Activated naive CD4-positive, alpha-beta T cell treated with anti-CD3 and anti-CD28 coated beads for 36 hours (primary cell): Measurements from ENCODE around the gene IL12RB2. TPM values are rescaled to one million over a fixed set of nuclear protein-coding genes. Genes with fewer than 3 reads are reported as not detected.
A peak's percentile ranks its signal among the peaks of the same experiment; 100 is the strongest.
"Not testable (repeated sequence)": the region's sequence is repeated elsewhere in the genome, so short reads cannot be mapped to it uniquely, and the experiment has no call there.

ENCODE experiments used
- CTCF ChIA-PET: fragments of 350-600 bp; sonication (Branson Sonifier 250); formaldehyde crosslinking; loops from one replicate; lab custom pipeline; 2021; ENCODE audit warnings: antibody characterized with exemption; lab: Charles Lee
- DNase-seq: peaks from one replicate; pipeline ENCODE4 v3.0.0-alpha.2; 2020
- H3K27ac Mint-ChIP-seq: one replicate; pipeline ENCODE4 v1.8.0; 2021; ENCODE audit warnings: mild to moderate bottlenecking, mixed read lengths
- H3K27me3 Mint-ChIP-seq: one replicate; pipeline ENCODE4 v1.8.0; 2021; ENCODE audit warnings: low read depth, mixed read lengths
- H3K36me3 Mint-ChIP-seq: one replicate; pipeline ENCODE4 v1.8.0; 2021; ENCODE audit warnings: low read depth, mixed read lengths
- H3K4me1 Mint-ChIP-seq: one replicate; pipeline ENCODE4 v1.8.0; 2021; ENCODE audit warnings: low read depth, mixed read lengths
- H3K4me3 Mint-ChIP-seq: one replicate; pipeline ENCODE4 v1.8.0; 2021; ENCODE audit warnings: mild to moderate bottlenecking, moderate library complexity, mixed read lengths
- H3K9me3 Mint-ChIP-seq: one replicate; pipeline ENCODE4 v1.8.0; 2021; ENCODE audit warnings: mixed read lengths
- intact Hi-C: fragments of 100-400 bp; cut with micrococcal nuclease; formaldehyde crosslinking; loops from one replicate; pipeline ENCODE4 v1.15.1; 2023
- total RNA-seq, 2 experiments: library from RNA; stranded (reverse); gene quantifications; one replicate each; pipeline ENCODE4 v1.2.3, GENCODE V29; 2021

IL12RB2 gene
- total RNA-seq, 2 experiments from 2014 or later, result 76.5 to 82.9 TPM

DNA sequence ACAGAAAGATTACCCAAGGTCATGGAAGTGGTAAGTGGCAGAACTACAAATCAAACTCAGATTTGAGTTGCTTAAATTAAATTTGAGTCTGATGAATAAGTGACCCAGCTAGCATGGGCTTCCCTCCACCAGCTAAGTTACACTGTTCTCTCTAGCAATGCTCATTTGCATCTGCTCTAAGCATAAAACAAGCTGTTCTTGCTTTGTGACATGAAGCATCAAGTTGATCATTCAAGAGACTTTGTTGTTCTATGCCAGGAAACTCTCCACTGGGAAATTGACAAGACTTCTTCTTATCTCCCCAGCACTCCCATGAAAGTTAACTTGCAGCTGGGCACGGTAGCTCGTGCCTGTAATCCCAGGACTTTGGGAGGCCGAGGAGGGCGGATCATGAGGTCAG, 73.5 kb downstream of the IL12RB2 start:
- no peaks in the 10 kb centered on the region for H3K4me1 Mint-ChIP-seq
- intact Hi-C loops, result no loop called here
- no peaks in the 10 kb centered on the region for H3K27me3 Mint-ChIP-seq
- CTCF ChIA-PET, result no interaction called here
- H3K27ac Mint-ChIP-seq, result no peak overlapping the region
- H3K36me3 Mint-ChIP-seq, result peaks cover 85% of the 10 kb centered on the region
- H3K4me3 Mint-ChIP-seq, result no peak overlapping the region
- peaks cover 28% of the 10 kb centered on the region for H3K9me3 Mint-ChIP-seq
- no peak for DNase-seq

DNA sequence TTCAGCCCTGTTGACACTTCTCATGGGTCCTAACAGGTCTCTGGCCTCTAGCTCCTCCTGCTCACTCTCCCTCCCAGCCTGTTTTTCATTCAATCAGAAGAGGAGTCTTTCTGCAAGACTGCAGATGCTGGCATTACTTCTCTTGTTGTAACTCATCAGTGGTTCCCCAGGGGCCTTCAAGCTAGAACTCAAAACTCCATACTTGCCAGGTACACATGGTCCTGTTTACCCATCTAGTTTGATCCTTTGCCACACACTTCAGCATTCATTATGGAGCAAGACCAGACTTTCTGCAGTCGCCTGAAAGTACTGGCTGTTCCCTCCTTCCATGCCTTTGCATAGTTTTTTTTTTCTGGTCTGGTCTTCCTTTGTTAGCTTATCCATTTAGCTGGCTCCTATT, 74.6 kb downstream of the IL12RB2 start:
- H3K27ac Mint-ChIP-seq, result no peak overlapping the region
- H3K36me3 Mint-ChIP-seq, result peaks cover 83% of the 10 kb centered on the region
- no peak overlapping the region for H3K4me3 Mint-ChIP-seq
- H3K4me1 Mint-ChIP-seq, result no peaks in the 10 kb centered on the region
- CTCF ChIA-PET, result no interaction called here
- H3K27me3 Mint-ChIP-seq, result no peaks in the 10 kb centered on the region
- H3K9me3 Mint-ChIP-seq, result peaks cover 28% of the 10 kb centered on the region
- DNase-seq, result no peak
- intact Hi-C loops, result no loop called here

- Mint-ChIP-seq H3K4me3 (no peak overlapping the region), H3K9me3 (peaks cover 28% of the 10 kb centered on the region), H3K4me1 (no peaks in the 10 kb centered on the region), H3K27ac (no peak overlapping the region), H3K36me3 (peaks cover 79% of the 10 kb centered on the region), H3K27me3 (no peaks in the 10 kb centered on the region)
- DNase-seq, result no peak
- CTCF ChIA-PET, result no interaction called here
- intact Hi-C loops, result no loop called here
Observed at GRCh38 chr1:67383999-67384638, 76.4 kb downstream of the IL12RB2 start.

DNA sequence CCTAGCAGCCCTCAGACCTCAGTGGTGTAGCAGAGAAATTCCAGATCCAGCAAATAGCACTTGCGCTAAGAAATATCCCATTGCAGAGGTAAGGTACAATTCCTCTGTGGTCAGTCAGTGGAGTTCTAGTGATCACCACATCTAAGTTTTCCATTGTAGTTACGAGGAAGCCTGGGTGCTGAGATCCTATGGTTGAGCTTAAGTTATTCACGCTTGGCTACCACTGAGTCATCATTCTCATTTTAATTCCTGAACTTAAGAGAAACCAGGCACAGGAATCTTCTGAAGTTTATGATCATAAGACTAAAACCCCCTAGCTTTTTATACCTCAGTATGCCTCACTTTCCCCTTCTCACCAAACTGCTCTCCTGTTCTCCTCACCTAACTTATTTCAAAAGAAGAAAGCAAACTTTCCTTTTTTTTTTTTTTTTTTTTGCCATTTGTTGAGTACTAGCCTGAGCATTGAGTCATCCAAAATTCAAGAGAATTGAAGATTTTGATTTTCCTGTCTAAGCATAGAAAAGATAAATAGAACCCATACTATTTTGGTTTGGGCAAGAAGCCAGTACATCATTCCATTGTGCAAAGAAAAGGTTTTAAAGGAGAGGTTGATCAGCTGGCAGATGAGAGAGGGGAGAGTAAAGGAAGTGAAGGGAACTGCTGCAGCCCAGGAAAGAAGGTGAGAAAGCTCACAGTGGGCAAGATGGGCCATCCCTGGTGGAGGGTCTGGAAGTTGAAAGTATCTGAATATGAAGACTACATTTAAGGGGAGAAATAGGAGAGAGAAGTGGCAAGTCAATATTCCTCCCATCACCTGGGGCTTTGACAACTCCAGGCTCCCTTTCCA, 82.6 kb downstream of the IL12RB2 start:
- intact Hi-C loops, result no loop called here

GRCh38 chr1:67393240-67393639, 85.6 kb downstream of the IL12RB2 start:
- Mint-ChIP-seq H3K27ac (no peak overlapping the region), H3K9me3 (no peaks in the 10 kb centered on the region)
- CTCF ChIA-PET, result no interaction called here

More for the DNA sequence above, 82.6 kb downstream of the IL12RB2 start:
- DNase-seq, result no peak
- CTCF ChIA-PET, result interaction anchor here (0.7 to 1.3 kb wide), 3 partner anchors 142 to 176 kb away, joined by 3 to 4 read pairs (median 3); no protein-coding TSS in a partner anchor
- no peak overlapping the region for H3K27ac Mint-ChIP-seq
- peaks cover 60% of the 10 kb centered on the region for H3K36me3 Mint-ChIP-seq
- H3K27me3 Mint-ChIP-seq, result no peaks in the 10 kb centered on the region
- H3K4me3 Mint-ChIP-seq, result no peak overlapping the region
- peaks cover 10% of the 10 kb centered on the region for H3K4me1 Mint-ChIP-seq
- H3K9me3 Mint-ChIP-seq, result no peaks in the 10 kb centered on the region

DNA sequence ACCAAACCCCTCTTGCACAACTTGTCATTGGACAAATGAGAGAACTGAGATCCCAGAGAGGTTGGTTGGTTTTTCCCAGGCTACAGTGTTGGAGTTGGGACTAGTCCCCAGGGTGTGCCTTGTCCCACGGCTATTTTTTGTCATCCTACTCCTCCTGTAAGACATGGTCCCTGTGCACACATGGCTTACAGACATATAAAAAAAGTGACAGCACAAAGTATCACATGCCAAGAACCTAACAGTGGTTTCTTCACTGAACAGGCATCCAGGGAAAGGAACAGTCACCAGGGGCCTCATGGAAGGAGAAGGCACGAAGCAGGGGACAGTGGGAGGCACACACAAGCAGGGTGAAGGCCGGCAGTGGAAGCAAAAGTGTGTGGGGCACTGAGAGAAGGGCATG, 86.1 kb downstream of the IL12RB2 start:
- H3K4me1 Mint-ChIP-seq, result peaks cover 15% of the 10 kb centered on the region
- CTCF ChIA-PET, result interaction anchor here (0.5 to 0.8 kb wide), 2 partner anchors 106 to 113 kb away, joined by 3 read pairs; no protein-coding TSS in a partner anchor
- DNase-seq, result no peak
- intact Hi-C loops, result no loop called here
- no peaks in the 10 kb centered on the region for H3K27me3 Mint-ChIP-seq
- H3K36me3 Mint-ChIP-seq, result peaks cover 67% of the 10 kb centered on the region
- no peak overlapping the region for H3K4me3 Mint-ChIP-seq
- no peaks in the 10 kb centered on the region for H3K9me3 Mint-ChIP-seq
- H3K27ac Mint-ChIP-seq, result no peak overlapping the region

More at GRCh38 chr1:67393240-67393639, 85.6 kb downstream of the IL12RB2 start:
- intact Hi-C loops, result no loop called here
- Mint-ChIP-seq H3K36me3 (peaks cover 65% of the 10 kb centered on the region), H3K4me3 (no peak overlapping the region), H3K4me1 (peaks cover 12% of the 10 kb centered on the region), H3K27me3 (no peaks in the 10 kb centered on the region)
- no peak for DNase-seq

- peaks cover 23% of the 10 kb centered on the region for H3K4me1 Mint-ChIP-seq
- H3K27me3 Mint-ChIP-seq, result no peaks in the 10 kb centered on the region
- CTCF ChIA-PET, result interaction anchor here (0.6 to 0.8 kb wide), 2 partner anchors 8 to 112 kb away, joined by 3 read pairs; no protein-coding TSS in a partner anchor
- H3K4me3 Mint-ChIP-seq, result no peak overlapping the region
- DNase-seq, result no peak
- no peak overlapping the region for H3K27ac Mint-ChIP-seq
- peaks cover 74% of the 10 kb centered on the region for H3K36me3 Mint-ChIP-seq
- intact Hi-C loops, result no loop called here
- no peaks in the 10 kb centered on the region for H3K9me3 Mint-ChIP-seq
Observed at GRCh38 chr1:67394548-67394947, 86.9 kb downstream of the IL12RB2 start.

GRCh38 chr1:67399199-67399993, 91.7 kb downstream of the IL12RB2 start:
- CTCF ChIA-PET, result interaction anchor here (1.5 to 1.6 kb wide), 2 partner anchors 101 to 188 kb away, joined by 4 read pairs; no protein-coding TSS in a partner anchor
- peaks cover 27% of the 10 kb centered on the region for H3K4me1 Mint-ChIP-seq
- intact Hi-C loops, result no loop called here

DNA sequence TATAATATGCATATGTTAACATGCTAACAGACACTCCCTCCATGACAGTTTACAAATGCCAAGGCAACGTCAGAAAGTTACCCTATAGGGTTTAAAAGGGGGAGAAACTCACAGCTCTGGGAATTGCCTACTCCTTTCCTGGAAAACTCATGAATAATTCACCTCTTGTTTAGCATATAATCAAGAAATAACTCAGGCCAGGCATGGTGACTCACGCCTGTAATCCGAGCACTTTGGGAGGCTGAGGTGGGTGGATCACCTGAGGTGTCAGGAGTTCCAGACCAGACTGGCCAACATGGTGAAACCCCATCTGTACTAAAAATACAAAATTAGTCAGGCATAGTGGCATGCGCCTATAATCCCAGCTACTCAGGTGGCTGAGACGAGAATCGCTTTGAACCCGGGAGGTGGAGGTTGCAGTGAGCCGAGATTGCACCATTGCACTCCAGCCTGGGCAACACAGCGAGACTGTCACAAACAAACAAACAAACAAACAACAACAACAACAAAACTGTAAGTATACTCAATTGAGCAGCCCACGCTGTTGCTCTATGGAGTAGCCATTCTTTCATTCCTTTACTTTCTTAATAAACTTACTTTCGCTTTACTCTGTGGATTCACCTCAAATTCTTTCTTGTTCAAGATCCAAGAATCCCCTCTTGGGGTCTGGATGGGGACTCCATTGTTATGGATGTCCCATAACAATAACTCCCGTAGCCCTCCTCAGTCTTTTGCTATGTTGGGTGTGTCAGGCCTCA, 92.5 kb downstream of the IL12RB2 start:
- Mint-ChIP-seq H3K4me1 (peaks cover 27% of the 10 kb centered on the region), H3K36me3 (peaks cover 49% of the 10 kb centered on the region), H3K27ac (peak overlapping the region; percentile 74)
- CTCF ChIA-PET, result interaction anchor here (1.6 kb wide), 1 partner anchor 189 kb away, joined by 4 read pairs; no protein-coding TSS in a partner anchor
- not testable (repeated sequence) for H3K27me3 Mint-ChIP-seq, H3K9me3 Mint-ChIP-seq, H3K4me3 Mint-ChIP-seq
- intact Hi-C loops, result loop anchor here (1.0 kb wide), 3 partner anchors 60 to 166 kb away; no protein-coding TSS in a partner anchor
- DNase-seq, result peak; percentile 84

More at GRCh38 chr1:67399199-67399993, 91.7 kb downstream of the IL12RB2 start:
- peak overlapping the region; percentile 74 for H3K27ac Mint-ChIP-seq
- no peaks in the 10 kb centered on the region for H3K9me3 Mint-ChIP-seq
- no peak overlapping the region for H3K4me3 Mint-ChIP-seq
- DNase-seq, result no peak
- H3K36me3 Mint-ChIP-seq, result peaks cover 53% of the 10 kb centered on the region
- no peaks in the 10 kb centered on the region for H3K27me3 Mint-ChIP-seq

GRCh38 chr1:67401443-67401842, 93.8 kb downstream of the IL12RB2 start:
- H3K9me3 Mint-ChIP-seq, result no peaks in the 10 kb centered on the region
- peak overlapping the region; percentile 50 for H3K27ac Mint-ChIP-seq
- no peak overlapping the region for H3K4me3 Mint-ChIP-seq
- DNase-seq, result no peak
- CTCF ChIA-PET, result interaction anchor here (1.0 to 1.4 kb wide), 3 partner anchors 90 to 406 kb away, joined by 3 to 4 read pairs (median 4); no protein-coding TSS in a partner anchor
- no peaks in the 10 kb centered on the region for H3K27me3 Mint-ChIP-seq
- intact Hi-C loops, result no loop called here
- peaks cover 27% of the 10 kb centered on the region for H3K4me1 Mint-ChIP-seq
- H3K36me3 Mint-ChIP-seq, result peaks cover 36% of the 10 kb centered on the region

GRCh38 chr1:67404212-67404620, 96.5 kb downstream of the IL12RB2 start:
- Mint-ChIP-seq H3K4me3 (no peak overlapping the region), H3K9me3 (no peaks in the 10 kb centered on the region), H3K4me1 (peaks cover 19% of the 10 kb centered on the region), H3K36me3 (peaks cover 20% of the 10 kb centered on the region), H3K27me3 (no peaks in the 10 kb centered on the region), H3K27ac (peak overlapping the region; percentile 50)
- CTCF ChIA-PET, result no interaction called here
- intact Hi-C loops, result no loop called here
- DNase-seq, result no peak
